ENCODE results near the gene SLX4.

SLX4 gene

DNA sequence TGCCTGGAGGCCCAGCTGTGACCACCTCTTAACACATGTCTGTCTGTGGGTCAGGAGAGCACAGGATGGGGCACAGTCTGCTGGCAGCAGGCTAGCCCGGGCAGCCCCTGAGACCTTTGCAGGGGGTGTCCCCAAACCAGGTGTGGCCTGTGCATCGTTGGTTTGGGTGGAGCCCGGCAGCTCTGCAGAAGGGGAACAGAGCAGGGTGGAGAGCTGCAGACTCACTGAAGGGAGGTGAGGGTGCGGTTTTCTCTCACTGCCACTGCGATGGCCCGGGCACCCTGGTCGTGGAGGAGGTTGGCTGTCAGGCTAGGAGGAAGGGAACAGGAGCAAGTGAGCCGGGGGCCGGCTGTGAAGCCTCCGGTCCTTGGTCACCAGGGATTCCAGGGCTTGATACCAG, 63.0 kb downstream of the SLX4 start:
- H3K27me3 ChIP-seq (replicated peaks): no peaks in the 10 kb centered on the region
- in situ Hi-C loops (cut with HindIII; ENCODE audit: low pct_ligation_motif_present, low sequenced_read_pairs): no loop called here
- no peak overlapping the region for H3K27ac ChIP-seq
- H3K4me3 ChIP-seq (ENCODE audit: low read depth, low read length): no peak overlapping the region
- TF ChIP-seq, protein P1, sequence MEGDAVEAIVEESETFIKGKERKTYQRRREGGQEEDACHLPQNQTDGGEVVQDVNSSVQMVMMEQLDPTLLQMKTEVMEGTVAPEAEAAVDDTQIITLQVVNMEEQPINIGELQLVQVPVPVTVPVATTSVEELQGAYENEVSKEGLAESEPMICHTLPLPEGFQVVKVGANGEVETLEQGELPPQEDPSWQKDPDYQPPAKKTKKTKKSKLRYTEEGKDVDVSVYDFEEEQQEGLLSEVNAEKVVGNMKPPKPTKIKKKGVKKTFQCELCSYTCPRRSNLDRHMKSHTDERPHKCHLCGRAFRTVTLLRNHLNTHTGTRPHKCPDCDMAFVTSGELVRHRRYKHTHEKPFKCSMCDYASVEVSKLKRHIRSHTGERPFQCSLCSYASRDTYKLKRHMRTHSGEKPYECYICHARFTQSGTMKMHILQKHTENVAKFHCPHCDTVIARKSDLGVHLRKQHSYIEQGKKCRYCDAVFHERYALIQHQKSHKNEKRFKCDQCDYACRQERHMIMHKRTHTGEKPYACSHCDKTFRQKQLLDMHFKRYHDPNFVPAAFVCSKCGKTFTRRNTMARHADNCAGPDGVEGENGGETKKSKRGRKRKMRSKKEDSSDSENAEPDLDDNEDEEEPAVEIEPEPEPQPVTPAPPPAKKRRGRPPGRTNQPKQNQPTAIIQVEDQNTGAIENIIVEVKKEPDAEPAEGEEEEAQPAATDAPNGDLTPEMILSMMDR (IDR thresholded peaks at IDR 0.05; ENCODE audit: low read depth, low read length, missing control alignments): no peak
- H3K36me3 ChIP-seq (replicated peaks): no peaks in the 10 kb centered on the region
- no peak for DNase-seq

DNA sequence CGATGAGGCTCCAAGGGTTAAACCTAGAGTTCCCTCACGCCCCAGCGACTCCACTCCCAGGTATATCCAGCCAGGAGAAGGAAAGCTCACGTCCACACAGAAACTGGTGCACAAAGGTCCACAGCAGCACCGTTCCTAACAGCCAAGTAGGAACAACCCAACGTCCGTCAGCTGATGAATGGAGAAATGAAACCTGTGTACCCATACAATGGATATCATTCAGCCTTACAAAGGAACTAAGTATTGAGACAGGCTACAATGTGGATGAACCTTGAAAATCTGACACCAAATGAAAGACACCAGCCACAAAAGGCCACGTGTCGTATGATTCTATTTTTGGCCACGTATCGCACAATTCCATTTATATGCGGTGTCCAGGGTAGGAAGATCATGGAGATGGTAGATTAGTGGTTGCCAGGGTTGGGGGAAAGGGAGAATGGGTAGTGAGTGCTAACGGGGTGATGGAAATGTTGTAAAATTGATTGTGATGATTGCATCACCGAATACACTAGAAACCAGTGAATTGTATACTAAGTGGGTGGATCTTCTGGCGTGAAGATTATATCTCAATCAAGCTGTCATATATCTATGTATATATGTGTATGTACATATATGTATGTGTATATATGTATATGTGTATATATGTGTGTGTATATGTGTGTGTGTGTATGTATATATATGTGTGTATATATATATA, 64.3 kb downstream of the SLX4 start:
- no peak overlapping the region for H3K27ac ChIP-seq
- no peaks in the 10 kb centered on the region for H3K27me3 ChIP-seq (replicated peaks)
- in situ Hi-C loops (cut with HindIII; ENCODE audit: low pct_ligation_motif_present, low sequenced_read_pairs): no loop called here
- DNase-seq: no peak
- TF ChIP-seq, protein P1 (IDR thresholded peaks at IDR 0.05; ENCODE audit: low read depth, low read length, missing control alignments): no peak
- no peak overlapping the region for H3K4me3 ChIP-seq (ENCODE audit: low read depth, low read length)
- no peaks in the 10 kb centered on the region for H3K36me3 ChIP-seq (replicated peaks)

DNA sequence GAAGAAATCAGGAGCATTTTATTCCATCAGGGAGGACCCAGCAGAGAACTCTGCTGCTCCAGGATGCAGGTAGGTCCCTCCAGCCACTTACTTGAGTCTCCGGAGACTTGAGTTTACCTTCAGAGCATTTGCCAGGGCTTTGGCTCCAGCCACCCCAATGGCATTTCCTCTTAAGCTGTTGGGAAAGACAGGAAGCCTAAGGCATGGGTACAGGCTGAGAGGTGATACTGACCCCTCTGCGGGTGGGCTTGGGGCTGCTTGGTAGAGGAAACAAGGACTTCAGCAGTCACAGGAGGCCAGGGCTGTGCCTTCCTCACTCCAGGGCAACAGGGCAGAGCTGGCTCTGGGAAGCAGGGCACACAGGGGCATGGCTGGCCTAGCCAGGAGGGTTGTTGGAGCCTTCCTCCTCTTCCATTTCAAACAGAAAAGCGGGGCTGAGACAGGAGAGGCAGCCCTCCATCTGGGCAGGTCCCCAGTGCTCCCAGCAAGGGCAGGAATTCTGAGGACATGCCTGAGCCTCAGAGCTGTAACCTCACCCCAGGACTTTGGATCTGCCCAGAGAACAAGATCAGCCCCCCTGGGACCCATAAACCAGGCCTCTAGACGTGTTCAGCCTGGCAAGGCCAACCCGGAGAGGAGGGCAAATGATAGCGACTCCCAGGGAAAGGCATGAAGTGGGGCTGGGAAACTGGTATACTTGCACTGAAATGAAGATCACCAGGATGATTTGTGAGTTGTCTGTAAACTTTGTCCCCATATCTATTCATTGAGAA, 68.6 kb downstream of the SLX4 start:
- TF ChIP-seq, protein P1 (IDR thresholded peaks at IDR 0.05; ENCODE audit: low read depth, low read length, missing control alignments): no peak

DNA sequence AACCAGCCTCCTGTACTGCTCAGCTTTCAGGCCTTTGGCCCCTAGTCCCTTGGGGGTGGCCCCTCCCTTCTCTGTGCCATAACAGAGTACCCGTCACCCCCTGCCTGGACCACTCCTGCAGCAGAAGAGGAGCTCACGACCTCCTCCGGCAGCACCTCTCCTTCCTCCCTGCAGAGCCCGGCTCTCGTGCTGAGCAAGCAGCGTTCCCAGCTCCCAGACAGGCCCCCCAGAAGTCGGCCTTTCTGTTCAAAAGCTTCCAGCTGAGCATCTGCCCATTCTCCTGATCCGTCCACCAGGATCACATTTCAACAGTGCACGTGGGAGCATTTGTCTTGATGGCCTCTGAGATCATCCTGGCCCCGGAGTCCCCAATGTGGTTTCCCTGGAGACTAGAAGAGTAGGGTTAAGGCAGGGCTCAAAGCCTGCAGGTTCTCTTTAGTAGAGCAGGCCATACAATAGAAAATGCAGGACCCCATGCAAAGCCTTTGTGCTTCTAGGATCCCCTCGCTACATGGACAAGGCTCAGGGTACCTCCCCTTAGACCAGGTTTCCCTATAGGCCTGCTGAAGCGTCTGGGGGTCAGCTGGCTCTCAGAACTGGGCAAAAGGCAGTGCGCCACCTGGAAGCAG, 69.8 kb downstream of the SLX4 start:
- in situ Hi-C loops (cut with HindIII; ENCODE audit: low pct_ligation_motif_present, low sequenced_read_pairs): no loop called here
- TF ChIP-seq, protein P1 (IDR thresholded peaks at IDR 0.05; ENCODE audit: low read depth, low read length, missing control alignments): no peak

More for the DNA sequence above, 68.6 kb downstream of the SLX4 start:
- no peak overlapping the region for H3K27ac ChIP-seq
- no peaks in the 10 kb centered on the region for H3K27me3 ChIP-seq (replicated peaks)
- DNase-seq: no peak
- no peaks in the 10 kb centered on the region for H3K36me3 ChIP-seq (replicated peaks)
- in situ Hi-C loops (cut with HindIII; ENCODE audit: low pct_ligation_motif_present, low sequenced_read_pairs): no loop called here
- H3K4me3 ChIP-seq (ENCODE audit: low read depth, low read length): no peak overlapping the region

DNA sequence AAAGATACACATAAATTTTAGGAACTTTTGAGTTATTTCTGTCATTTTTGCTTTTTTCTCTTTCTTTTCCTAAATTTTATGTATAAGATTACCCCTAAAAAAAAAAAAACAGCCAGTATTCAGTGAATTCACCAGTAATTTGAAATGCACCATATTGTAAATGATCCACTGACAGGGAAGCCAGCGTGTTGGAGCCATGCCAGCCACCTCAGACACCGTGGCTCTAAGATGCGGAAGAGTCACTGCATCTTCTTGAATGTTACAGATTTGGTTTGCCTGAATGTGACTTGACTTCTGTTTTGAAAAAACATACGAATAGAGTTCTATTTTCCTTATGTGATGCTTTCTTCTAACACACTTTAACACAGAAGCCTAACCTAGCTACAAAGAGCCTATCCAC, 73.2 kb downstream of the SLX4 start:
- no peak overlapping the region for H3K27ac ChIP-seq
- no peak overlapping the region for H3K4me3 ChIP-seq (ENCODE audit: low read depth, low read length)
- TF ChIP-seq, protein P1 (IDR thresholded peaks at IDR 0.05; ENCODE audit: low read depth, low read length, missing control alignments): no peak
- DNase-seq: no peak
- in situ Hi-C loops (cut with HindIII; ENCODE audit: low pct_ligation_motif_present, low sequenced_read_pairs): no loop called here
- no peaks in the 10 kb centered on the region for H3K36me3 ChIP-seq (replicated peaks)
- H3K27me3 ChIP-seq (replicated peaks): no peaks in the 10 kb centered on the region

More for the DNA sequence above, 69.8 kb downstream of the SLX4 start:
- no peak overlapping the region for H3K27ac ChIP-seq
- H3K27me3 ChIP-seq (replicated peaks): no peaks in the 10 kb centered on the region
- H3K4me3 ChIP-seq (ENCODE audit: low read depth, low read length): no peak overlapping the region
- no peaks in the 10 kb centered on the region for H3K36me3 ChIP-seq (replicated peaks)
- no peak for DNase-seq
